Putamen (tissue), 1 donor: ENCODE data around the gene SUDS3.

Source experiments
- DNase-seq: peaks from one replicate; pipeline ENCODE4 v3.0.0-alpha.2; 2016; ENCODE audit warnings: low spot score

SUDS3 gene

DNA sequence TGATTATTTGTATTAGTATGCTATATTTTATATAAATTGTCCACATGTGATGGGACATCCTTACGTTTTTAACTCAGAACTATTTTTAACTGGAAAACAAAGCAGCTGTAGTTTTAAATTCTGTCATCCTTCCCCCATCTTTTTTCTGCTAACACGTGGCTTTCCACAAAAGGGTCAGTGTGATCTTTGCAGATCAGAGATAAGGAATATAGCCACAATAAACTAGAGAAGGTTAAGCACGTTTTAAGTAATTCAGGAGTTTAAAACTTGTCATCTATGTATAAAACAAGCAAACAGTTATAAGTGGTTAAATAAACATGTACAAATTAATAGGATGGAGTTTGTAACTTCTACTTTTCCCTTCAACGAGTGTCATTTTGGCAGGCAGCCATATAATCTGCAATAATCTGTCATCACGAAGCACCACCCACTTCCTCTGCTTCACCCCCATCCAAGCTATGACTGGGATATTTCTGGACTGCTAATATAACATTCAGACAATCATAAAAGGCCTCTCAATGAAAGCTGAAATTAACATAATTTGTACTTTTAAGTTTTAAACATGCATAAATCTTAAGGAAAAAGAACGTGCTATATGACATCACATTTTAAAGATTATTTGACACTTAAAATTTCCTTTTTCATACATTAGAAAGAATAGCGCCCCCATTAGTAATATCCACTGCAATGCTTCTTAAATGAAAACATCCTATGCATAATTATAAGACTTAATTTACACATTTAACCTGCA is 18.9 kb upstream of the SUDS3 start:
- peak; percentile 63 for DNase-seq

DNA sequence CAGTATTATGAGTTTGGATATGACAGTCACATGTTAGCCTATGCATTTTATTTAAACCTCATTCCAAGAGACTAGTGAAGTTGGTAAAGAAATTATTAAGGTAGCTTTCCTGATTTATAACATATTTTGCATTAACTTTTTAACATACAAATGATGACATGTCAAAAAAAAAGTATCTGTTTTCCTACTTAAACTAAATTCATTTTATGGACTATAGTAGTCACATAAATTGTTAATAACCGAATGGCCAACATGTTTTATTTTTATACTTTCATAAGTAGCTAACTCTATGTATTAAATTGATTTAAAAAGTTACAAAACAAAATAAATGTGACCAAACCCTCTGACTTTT is 18.4 kb upstream of the SUDS3 start:
- no peak for DNase-seq

DNA sequence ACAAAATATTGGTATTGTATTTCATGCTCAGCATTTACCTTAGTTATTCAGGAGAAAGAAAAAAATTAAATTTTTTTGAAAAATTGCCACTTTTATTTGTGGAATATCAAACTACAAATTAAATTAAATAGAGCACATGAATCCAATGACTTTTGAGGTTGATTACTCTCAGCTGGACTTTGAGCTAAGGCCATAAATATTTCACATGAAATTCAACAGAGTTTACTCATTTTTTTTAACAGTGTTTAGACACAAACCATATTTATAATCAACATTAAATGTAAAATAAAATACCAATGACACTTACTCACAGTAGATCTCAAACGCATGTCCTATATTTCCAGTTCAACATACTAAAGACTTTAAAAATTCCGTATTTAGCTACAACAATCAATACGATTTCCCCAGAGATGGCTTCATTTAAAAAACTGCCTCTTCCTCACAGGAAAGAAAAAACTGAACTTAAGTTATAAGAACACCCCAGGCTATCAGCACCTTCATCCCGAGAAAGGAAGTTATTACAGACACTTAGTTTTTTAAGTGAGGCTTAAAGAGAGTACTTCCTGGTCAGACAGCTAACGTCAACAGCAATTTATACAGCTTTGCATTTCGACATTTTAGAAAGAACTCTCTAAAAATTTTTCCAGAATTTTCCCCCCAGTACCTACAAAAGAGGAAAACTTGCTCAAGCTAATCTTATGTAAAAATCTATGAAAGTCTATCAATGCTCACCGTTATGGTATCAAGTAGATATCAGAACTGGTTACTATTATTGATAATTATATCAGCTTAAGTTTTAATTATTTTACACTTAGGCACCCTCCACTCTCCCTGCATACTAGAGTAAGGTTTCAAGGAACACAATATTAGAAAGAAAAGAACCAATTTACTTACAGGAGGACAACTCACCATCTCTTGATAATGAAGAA is 17.5 kb upstream of the SUDS3 start:
- DNase-seq = no peak

DNA sequence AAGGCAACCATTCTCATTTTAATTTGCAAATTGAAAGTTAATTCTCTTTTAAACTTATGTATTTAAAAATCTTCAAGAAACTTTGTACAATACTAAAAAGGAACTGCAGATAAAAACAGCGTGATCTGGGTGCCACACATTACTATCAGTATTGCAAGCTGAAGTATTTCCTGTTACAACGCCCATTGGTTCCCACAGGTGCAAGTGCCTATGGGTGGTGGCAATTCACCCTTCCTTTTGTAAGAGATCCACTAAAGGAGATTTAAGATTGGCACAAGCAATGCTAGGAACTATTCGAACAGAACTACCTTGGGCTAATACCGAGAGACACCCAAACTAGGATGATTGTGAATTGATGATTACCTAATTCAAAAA is 16.8 kb upstream of the SUDS3 start:
- DNase-seq = no peak

DNA sequence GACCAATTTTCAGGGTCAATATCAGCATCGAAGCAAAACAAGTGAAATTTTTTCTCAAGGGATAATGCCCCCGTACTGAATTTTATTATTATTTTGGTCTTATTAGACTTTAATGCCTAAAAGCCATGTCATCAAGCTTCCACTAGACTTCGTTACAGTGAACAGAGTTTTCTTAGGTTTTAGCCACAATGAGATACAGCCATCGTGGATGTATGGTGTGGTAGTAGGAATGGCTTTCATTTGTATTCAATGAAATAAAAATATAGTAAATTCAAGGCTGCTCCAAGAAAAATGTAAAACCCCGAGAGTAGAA is 15.3 kb upstream of the SUDS3 start:
- no peak for DNase-seq

DNA sequence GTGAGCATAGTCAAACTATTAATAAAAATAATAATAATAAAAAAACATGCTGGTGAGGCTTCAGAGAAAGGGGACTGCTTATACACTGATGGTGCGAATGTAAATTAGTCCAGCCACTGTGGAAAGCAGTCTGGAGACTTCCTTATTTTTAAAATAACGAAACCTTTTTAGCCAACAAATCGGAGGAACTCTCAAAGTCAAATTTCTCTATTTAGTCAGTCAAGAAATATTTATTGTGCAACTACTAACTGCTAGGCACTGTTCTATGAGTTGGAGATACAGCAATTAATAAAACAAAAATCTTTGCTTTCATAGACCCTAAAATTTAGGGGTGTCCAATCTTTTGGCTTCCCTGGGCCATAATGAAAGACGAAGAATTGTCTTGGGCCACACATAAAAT is 14.5 kb upstream of the SUDS3 start:
- DNase-seq = no peak

DNA sequence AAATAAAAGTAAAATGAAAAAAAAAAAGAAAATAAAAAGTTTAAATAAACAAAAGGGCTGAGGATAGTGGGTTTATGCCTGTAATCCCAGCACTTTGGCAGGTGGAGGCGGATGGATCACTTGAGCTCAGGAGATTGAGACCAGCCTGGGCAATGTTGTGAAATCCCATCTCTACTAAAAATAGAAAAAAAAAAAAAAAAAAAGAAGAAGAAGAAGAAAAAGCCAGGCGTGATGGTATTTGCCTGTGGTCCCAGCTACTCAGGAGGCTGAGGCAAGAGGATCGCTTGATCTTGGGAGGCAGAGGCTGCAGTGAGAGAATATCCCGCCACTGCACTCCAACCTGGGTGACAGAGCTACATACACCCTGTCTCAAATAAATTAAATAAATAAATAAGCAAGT is 7.5 kb upstream of the SUDS3 start:
- no peak for DNase-seq

DNA sequence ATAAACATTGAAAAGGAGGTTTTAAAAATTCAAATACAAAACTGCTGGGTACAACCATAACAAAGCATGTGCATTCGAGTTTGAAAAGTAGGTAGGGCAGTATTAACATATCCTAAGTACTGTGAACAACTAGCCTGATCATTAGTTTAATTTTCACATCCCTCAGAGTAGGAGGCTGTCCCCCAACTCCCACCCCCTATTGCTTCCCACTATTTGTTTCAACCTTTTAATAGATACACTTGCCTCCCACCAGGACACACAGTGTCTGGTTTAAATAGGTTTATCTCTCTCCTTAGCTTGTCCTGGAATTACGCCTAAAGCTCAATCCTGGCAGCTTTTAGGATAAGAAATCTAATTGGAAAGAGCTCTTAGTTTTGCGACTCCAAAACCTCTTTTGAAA is 5.8 kb upstream of the SUDS3 start:
- no peak for DNase-seq

DNA sequence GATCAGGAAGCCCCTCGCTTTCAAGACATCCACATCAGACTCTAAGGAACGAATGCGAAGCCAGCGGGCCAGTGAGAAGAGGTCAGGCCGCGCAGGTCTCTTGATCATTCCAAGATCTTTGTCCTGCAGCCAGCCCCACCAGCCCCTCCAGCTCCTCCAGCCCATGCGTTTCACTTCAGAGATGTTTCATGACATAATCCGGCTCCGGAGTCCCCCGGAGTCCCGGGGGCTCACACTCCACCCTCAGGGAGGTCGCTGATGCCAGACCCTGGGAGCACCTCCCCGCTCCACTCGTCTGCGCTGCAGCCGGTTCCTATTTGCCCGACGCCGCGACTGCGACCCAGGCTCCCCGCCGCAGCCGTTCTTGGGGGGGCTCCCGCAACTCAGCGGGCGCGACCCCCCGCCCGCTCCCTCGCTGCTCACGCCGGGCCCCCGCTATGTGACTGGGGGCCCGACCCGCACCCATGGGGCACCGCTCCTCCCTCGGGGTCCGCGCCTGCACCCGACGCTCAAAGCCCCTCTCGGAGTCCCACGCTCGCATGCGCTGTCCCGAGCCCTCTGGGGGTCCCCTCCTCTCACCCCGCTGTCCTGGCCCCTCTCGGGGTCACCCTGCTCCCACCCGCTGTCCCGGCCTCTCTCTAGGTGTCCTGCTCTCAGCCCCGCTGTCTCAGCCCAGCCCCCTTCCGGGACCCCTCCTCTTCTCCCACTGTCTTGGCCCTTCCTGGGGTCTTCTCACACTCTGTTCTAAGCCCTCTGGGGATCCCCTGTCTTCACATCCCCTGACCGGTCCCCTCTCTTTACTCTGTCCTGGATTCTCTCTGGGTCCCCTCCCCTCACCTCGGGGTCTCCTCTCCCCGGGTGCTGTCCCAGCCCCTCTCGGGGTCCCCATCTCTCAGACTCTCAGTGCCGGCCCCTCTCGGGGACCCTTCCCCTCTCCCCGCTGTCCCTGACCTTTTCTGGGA is 4.8 kb upstream of the SUDS3 start:
- no peak for DNase-seq

DNA sequence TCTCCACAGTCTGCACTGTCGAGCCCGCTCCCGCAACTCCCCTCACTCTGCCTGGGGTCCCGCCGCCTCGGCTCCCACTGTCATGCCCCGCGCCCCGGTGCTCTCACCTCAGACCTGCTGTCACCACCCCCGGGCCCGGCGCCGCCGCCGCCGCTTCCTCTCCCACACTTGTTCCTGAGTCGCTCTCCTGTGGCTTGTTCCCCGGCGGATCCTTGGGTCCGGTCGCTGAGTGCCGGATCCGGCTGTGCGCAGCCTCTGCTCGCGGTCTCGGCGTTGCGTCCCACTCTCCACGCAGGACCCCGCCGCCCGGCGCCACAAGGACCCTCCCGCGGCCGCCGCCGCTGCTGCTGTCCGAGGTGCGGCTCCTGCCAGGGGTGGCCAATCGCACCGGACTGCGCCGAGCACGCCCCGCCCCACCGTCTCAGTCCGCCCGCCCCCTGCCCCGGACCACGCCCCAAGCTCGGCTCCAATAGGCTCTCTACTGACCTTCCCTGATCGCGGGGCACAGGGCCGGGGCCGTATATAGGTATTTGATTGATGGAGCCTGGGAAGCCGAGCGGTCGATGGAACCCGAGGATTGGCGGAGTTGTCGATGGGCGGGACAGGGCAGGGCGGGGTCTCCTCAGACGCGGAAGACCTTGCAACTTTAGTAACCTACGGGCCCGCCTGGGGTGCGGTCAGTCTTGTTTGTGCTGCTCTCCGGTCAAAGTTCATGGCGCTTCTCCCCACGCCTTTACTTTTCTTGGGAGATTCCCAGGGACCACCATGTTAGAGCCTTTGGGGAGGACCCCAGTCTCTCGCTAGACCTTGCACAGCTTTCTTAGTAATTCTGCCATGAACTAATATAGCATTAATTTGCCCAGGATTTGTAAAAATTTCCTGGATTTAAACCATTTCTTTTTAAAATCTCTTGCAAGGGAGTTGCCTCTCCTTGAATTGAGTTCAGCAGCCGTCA is 3.5 kb upstream of the SUDS3 start, which contains the start of gene TAOK3:
TSS of gene TAOK3 (minus strand) at position 367 of the 955 bp plus-strand sequence. CDS start 117,340 bp downstream, outside the sequence.
- peak; percentile 99 for DNase-seq

DNA sequence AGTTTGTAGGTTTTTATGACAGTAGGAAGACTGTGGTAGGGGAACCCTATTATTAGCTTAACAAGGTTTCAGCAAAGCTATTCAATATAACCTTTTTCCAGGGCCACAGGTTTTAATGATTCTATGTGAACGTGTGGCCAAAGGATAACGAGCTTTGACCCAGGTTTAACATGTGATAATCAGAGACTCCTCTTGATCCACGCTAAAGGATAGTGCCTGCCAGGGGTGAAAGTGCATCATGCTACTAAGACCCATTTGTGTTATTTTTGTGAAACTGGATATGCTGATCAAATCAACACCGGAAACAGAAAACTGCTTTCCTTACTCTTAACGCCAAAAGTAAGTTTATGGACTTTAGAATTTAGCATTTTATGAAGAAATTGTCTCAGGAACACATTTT is 2.7 kb upstream of the SUDS3 start:
- no peak for DNase-seq

DNA sequence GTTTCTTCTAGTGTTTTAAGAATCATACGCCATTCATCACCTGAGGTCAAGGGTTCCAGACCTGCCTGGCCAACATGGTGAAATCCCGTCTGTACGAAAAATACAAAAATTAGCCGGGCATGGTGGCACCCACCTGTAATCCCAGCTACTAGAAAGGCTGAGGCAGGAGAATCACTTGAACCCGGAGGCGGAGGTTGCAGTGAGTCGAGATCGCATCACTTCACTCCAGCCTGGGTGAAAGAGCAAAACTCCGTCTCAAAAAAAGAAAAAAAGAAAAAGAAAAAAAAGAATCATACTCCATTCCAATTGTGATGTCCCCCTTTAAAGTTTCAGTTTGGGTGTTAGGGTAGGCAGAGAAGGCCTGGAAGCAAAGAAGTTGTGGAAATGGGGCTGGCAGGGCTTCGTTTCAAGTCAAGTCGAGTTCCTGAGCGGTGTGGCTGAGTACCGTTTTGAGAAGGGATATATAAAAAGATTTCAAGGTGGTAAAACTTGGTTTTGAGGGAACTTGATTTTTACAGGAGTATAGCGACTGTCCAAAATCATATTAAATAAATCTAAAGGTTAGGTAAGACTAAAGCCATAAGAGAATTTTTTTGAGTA is 2.1 kb upstream of the SUDS3 start:
- DNase-seq = no peak

DNA sequence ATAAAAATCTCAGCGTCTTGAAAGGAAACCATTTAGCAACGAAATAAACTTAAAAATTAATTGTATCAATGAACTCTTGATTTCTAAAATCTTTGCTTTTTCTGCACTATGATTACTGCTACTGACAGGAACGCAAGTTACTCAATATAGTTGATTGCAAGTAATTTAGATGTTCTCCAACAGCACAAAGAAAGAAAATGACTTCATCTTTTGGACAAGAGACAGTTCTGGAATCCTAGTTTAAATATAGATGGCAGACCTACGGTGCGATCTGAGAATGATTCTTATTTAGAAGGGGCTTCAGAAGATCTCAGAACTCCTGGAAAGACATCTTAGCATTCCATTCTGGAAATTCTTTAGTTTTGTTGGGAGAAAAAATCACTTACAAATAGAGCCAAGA is 1.4 kb upstream of the SUDS3 start:
- no peak for DNase-seq

DNA sequence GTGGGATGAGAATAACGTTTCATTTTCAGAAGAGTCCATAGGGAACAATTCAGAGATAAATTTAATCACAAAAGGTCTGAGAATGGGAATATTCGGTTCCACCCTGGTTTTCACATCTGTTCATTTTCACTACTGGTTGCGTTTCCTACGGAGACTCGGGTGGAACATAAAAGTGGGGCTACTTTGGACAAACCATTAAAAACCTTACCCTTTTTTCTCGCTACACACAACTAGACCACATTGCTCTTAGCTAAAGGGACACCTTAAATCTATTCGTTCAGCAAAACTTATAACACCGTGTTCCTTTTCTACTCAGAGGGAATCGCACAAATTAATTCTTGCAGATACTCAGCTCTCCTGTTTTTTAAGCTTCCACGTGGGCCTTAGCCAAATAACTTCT is 1.0 kb upstream of the SUDS3 start:
- DNase-seq = no peak

DNA sequence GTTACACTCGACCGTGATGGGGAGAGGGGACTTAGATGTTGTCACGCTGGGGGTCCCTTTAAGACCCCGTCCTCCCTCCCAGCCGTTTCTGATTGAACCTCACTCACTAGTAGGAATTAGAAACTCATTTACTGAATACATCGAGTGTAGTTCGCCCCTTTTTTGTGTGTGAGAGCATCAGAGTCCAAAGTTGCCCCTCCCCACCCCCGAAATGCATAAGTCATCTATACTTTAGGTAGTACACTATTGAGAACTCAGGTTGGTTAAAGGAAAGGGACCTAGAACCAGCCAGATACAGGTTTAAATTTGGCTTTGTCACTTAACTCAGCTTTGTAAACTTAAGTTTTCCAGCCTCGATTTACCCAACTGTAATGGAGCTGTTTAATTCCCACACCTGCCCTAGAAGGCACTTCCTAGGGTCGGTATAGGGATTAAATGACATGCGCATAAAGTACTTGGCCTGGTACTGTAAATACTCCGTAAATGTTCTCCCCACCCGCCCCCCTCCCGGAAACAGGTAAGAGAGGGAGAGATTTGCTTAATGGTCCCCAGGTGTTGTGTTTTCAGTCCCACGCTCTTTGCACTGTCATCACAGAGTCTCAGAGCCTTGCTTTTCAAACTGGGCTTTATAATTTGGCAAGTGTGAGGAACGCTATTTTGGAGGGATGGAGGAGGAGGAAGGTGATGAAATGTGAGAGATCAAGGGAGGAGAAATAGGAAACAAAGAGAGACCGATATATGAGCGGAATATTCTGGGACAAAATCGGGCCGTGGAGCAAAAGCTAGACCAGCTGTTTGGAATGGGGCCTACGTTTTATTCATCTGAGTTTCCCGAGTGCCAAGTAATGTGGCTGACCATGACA is 897 bp downstream of the SUDS3 start:
- DNase-seq = no peak

DNA sequence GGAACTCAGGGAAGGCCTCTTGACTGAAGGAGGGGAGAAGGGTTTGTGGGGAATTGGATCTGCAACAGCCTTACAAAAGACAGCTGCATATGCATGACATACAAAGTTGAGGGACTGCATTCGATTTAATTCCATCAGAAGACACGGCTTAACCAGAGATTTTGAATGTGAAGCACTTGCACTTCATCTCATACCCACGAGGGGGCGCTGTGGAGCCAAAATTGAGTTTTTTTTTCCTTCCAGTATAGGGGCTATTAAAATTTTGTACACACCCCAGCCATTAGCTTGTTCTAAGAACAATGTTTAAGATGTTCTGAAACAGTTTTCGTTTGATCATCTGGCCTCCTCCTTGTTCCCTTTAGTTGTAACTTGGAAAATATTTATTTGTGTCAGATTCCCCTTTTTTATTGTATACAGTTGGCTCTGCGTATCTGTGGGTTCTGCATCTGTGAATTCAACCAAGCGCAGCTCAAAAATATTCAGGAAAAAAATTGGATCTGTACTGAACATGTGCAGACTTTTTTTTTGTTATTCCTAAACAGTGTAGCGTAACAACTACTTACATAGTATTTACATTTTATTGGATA is 1.6 kb downstream of the SUDS3 start:
- DNase-seq = peak; percentile 66

DNA sequence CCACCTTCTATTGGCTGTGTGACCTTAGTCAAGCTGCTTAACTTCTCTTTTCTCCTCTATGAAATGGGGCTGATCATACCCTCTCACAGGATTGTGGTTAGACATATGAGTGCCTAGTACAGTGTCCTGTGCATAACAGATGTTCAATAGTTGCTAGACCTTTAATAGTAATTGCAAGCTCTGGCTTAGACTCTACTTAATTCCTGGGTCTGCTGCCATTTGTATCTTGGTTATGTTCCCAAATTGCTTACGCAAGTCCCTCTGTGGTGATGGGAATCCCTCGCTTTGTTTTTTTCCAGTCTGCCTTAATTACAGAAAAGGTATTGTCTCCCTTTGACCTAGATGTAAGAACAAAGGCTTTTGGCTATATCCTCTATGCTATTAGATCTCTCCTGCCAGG is 15.1 kb downstream of the SUDS3 start:
- no peak for DNase-seq

DNA sequence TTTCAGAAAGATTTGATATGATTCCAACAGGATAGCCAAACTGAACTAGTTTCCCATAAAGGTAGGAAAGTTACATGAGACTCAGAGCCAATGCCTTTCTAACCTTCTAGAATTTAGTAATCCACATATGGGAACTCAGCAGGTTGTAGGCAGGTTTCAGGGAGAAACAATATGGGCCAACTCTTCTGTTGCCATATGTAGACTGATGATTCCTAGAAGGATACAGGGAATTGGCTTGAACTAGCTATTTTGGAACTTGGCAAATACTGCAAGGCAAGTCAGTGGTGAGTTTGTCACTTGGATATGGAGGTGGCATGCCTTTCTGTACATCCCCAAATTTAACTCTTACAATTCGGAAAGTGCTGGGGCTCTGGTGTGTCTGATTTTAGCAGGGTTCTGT is 15.5 kb downstream of the SUDS3 start:
- no peak for DNase-seq

DNA sequence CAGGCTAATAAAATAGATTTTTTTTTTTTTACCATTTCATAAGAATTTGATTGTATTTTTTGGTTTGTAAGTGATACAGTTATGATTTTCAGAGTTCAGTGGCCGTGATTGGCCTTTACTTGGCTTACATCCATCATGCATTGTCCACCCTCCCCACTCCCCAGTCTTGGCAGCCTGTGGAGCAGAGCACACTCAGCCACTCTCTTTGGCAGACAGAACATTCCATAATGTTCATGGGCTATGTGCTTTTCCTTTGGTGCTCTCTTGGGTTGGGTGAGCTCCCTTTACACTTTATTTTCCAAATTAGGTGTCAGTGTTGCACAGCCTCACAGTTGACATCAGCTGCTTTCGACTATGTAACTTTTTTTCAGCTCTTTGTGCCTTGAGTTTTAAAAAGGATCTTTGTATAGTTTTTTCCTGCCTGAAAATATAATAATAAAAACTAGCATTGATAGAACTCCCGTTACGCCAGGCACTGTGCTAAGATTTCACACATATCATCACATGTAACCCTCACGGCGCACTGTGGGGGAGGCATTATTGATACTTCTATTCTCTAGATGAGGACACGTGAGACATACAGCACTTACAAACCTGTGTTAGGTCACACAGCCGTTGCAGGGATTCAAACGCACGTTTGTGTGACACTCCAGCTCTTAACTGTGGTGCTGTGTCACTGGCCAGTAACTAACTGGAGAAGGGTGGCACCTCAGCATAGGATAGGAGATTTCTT is 21.5 kb downstream of the SUDS3 start:
- DNase-seq = no peak
